DMS79 (cell line): ENCODE measurements around the gene DLAT.
"Not testable (repeated sequence)": the region's sequence is repeated elsewhere in the genome, so short reads cannot be mapped to it uniquely, and the experiment has no call there.

Experiments
- DNase-seq: peaks from one replicate; lab custom pipeline; 2025; lab: John Stamatoyannopoulos, UW

Gene DLAT

GRCh38 chr11:112005422-112006094 lies 19.6 kb upstream of the DLAT start:
- no peak for DNase-seq

DNA sequence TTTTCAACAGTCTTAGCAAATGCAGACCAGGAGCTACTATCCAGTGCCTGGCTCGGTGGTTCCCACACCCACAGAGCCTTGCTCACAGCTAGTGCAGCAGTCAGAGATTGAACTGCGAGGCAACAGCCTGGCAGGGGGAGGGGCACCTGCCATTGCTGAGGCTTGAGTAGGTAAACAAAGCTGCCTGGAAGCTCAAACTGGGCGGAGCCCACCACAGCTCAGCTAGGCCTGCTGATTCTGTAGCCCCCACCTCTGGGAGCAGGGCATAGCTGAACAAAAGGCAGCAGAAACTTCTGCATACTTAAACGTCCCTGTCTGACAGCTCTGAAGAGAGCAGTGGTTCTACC lies 19.1 kb upstream of the DLAT start:
- DNase-seq = not testable (repeated sequence)

GRCh38 chr11:112011451-112011850 lies 13.8 kb upstream of the DLAT start:
- DNase-seq = not testable (repeated sequence)

DNA sequence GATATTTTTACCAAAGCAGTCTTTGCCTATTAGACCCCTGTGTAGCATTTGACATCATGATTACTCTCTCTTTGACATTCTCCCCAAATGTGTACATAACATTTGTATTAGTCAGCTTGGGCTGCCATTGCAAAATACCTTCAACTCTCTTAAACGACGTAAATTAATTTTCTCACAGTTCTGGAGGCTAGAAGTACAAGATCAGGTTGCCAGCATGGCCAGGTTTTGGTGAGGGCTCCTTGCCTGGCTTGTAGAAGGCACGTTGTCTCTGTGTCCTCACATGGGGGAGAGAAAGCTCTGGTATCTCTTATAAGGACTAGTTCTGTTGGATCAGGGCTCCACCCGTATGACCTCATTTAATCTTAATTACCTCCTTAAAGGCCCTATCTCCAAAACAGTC lies 12.3 kb upstream of the DLAT start:
- DNase-seq = no peak

DNA sequence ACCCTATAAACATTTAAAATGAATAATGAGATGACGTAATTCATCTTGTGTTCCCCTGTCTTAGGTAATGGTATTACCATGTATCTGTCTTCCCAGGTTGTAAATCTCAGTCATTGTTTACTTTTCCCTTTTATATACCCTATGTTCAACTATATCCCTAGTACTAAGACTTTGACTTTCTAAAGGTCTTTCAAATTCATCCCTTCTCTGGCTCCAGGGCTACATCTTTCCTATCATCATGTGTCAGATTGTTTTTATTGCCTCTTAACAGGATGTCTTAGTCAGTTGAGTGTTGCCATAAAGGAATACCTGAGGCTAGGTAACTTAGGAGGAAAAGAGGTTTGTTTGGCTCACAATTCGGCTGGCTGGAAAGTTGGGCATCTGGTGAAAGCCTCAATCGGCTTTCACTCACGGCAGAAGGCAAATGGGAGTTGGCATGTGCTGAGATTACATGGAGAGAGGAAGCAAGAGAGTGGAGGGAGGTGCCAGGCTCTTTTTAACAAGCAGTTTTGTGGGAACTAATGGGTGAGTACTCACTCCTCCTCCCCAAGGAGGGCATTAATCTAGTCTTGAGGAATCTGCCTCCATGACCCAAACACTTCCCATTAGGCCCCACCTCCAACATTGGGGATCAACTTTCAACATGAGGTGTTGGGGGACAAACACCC lies 11.6 kb upstream of the DLAT start:
- DNase-seq = no peak

DNA sequence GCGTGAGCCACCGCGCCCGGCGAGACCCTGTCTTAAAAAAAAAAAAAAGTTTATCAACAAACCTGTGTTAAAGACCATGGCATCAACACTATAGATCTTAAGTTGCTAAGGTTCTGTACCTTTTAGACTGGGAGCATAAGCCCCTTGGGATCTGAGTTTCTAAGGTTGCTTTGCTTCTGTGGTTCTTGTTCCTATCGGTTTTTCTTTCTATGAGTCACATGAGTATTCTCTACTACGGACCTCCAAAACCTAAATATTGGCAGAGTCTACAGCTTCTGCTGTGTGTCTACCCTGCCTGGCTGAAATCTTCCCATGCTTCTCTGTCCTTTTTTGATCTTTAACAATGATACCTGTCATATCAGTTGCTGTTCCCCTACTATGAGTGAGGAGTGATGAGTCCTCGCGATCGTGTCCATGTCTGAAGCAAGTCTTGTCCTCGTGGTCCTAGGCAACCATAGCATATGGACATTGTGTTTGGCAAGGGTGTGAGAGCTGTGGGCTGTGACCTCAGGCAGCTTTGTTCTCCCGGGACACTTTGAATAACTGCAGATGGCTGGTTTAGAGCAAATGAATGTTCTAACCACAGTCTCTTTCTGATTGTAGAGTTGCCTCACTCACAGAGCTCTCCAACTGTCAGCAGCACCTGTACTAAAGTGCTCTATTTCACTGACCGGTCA lies 9.0 kb upstream of the DLAT start:
- DNase-seq = no peak

DNA sequence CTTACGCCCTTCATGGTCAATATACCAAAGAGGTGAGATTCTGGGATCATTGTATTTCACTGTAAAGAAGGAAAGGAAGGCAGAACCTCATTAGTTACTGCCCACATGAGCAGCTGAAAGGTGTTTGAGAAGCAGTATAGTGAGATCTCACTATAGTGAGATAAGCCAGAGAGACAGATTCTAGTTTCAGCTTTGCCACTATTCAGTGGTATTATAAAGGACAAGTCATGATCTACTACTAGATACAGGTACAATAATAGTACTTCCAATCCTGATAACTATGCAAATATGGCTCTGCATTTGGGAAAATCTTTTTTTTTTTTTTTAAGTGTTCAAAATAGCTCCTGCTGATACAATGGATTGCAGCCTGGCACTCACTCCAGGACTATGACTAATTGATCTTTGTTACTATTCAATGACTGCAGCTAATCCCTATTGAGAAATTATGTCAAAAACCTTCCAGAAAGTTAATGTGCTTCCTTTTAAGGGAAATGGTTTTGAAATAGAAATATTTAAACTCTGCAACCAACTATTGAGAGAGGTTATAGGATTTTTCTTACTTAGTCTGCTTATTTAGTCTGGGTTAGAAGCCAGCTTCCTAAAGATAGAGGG lies 8.3 kb upstream of the DLAT start:
- DNase-seq = no peak

DNA sequence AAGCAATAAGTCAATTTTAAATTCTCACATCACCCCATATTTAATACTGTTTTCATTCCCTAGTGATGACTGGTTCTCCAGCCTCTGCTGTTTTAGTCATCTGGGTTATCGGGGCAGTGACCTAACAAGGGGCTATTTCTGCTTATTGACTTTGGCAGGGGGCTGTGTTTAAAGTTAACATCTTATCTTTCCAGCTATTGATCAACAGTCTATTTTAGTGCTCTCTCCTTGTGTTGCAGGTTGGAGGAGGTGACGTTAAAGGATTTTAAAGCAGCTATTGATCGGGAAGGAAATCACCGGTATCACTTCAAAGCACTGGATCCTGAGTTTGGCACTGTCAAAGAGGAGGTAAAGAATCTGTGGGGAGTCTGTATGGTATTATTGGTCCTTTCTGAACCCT lies 7.7 kb upstream of the DLAT start:
- DNase-seq = no peak

DNA sequence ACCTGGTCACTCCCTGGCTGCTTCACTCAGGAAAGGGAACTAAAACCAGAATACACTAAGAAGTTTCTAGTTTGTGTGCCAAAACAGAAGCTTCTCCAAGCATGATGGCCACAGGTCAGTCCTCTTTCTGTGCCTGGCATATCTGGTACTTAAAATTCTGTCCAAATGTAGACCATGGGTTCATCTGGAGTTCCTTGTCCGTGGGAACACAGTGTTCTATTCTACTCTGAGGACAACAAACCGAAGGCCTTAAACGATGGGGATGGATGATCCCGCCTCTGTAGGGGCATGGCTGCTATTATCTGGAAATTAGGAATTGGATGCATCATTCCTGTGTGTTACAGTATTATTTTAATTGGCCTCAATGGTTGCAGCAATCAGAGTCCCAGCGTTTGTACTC lies 6.1 kb upstream of the DLAT start:
- DNase-seq = no peak

- DNase-seq = no peak
Observed at GRCh38 chr11:112023104-112023503, 2.1 kb upstream of the DLAT start.

GRCh38 chr11:112024178-112024772 lies 933 bp upstream of the DLAT start:
- DNase-seq = no peak

- no peak for DNase-seq
Observed at GRCh38 chr11:112025707-112026106, 499 bp downstream of the DLAT start.

DNA sequence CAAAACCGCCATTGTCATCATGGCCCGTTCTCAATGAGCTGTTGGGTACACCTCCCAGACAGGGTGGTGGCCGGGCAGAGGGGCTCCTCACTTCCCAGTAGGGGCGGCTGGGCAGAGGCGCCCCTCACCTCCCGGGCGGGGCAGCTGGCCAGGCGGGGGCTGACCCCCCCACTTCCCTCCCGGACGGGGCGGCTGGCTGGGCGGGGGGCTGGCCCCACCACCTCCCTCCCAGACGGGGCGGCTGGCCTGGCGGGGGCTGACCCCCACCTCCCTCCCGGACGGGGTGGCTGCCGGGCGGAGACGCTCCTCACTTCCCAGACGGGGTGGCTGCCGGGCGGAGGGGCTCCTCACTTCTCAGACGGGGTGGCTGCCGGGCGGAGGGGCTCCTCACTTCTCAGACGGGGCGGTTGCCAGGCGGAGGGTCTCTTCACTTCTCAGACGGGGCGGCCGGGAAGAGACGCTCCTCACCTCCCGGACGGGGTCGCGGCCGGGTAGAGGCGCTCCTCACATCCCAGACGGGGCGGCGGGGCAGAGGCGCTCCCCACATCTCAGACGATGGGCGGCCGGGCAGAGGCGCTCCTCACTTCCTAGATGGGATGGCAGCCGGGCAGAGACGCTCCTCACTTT lies 1.7 kb downstream of the DLAT start:
- not testable (repeated sequence) for DNase-seq

- DNase-seq = no peak
Observed at GRCh38 chr11:112029460-112029859, 4.3 kb downstream of the DLAT start.

- no peak for DNase-seq
Observed at GRCh38 chr11:112033902-112034301, 8.7 kb downstream of the DLAT start.

GRCh38 chr11:112037527-112037926 lies 12.3 kb downstream of the DLAT start:
- no peak for DNase-seq

DNA sequence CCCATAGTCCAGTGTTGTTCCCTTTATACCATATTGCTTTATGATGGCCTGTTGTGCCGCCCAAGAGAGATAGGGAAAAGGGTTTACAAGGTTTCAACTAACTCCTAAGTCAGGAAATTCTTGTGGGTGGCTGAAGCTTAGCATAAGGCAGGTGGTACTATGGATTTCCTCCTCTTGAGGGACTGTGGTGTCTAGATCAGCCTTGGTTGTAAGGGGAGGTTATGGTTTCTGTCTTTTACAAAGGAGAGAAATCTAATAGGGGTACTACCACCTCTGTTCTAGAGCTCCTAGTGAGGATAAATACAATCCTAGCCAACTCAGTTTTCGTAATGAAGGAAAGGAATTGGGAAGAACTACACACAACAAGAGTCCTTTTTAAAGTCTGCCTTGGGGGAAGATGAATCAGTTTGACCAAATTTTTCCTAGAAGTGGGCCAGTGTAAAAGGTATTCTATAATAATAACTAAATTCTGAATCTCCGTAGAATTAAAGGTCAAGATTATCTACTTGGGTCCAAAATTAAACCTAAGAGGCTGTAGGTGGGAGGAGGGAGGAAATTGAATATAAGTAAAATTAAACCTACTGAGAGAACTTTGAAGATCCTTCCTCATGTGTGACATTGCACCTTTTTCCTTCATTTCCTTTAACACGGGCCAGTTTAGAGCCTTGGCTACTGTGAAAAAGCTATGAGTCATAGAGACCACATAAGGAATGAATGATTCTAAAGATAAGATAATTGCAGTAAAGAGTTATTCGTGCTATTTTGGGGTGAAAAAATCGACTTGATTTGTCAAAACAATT lies 17.2 kb downstream of the DLAT start:
- DNase-seq = no peak

- DNase-seq = no peak
Observed at GRCh38 chr11:112042961-112043304, 17.7 kb downstream of the DLAT start.

- no peak for DNase-seq
Observed at GRCh38 chr11:112044961-112045360, 19.8 kb downstream of the DLAT start.

DNA sequence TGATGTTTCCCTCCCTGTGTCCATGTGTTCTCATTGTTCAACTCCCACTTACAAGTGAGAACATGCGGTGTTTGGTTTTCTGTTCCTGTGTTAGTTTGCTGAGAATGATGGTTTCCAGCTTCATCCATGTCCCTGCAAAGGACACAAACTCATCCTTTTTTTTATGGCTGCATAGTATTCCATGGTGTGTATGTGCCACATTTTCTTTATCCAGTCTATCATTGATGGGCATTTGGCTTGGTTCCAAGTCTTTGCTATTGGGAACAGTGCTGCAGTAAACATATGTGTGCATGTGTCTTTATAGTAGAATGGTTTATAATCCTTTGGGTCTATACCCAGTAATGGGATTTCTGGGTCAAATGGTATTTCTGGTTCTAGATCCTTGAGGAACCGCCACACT lies 21.4 kb downstream of the DLAT start:
- not testable (repeated sequence) for DNase-seq

GRCh38 chr11:112048256-112048655 lies 23.0 kb downstream of the DLAT start:
- not testable (repeated sequence) for DNase-seq
